ENCODE data around the gene SCIN. TPM values are rescaled to one million over a fixed set of nuclear protein-coding genes. Genes with fewer than 3 reads are reported as not detected.

The SCIN gene
- total RNA-seq, 2 donors from 2014 or later: 76.6 to 95.5 TPM

GRCh38 chr7:12557282-12557681 is 13.2 kb upstream of the SCIN start:
- ATAC-seq (no peak), DNase-seq (no peak)
- intact Hi-C loops (cut with DNase I, micrococcal nuclease): no loop called here

- no peak for DNase-seq
- no peak for ATAC-seq
- intact Hi-C loops (cut with DNase I, micrococcal nuclease): no loop called here
Measured at GRCh38 chr7:12564996-12565764, 5.3 kb upstream of the SCIN start.

- no peak for DNase-seq
- intact Hi-C loops (cut with DNase I, micrococcal nuclease): no loop called here
- no peak for ATAC-seq
Measured at GRCh38 chr7:12565873-12566272, 4.6 kb upstream of the SCIN start.

GRCh38 chr7:12567015-12567414 is 3.5 kb upstream of the SCIN start:
- intact Hi-C loops (cut with DNase I, micrococcal nuclease): no loop called here
- no peak for DNase-seq
- no peak for ATAC-seq

GRCh38 chr7:12569673-12570072 is 847 bp upstream of the SCIN start:
- no peak for ATAC-seq

GRCh38 chr7:12570168-12570533 is 369 bp upstream of the SCIN start:
- intact Hi-C loops (cut with DNase I, micrococcal nuclease): no loop called here
- ATAC-seq (peak; percentile 60), DNase-seq (peak; percentile 37 to 51)

More at GRCh38 chr7:12569673-12570072, 847 bp upstream of the SCIN start:
- DNase-seq: no peak
- intact Hi-C loops (cut with DNase I, micrococcal nuclease): no loop called here

- peak; percentile 38 for ATAC-seq
- intact Hi-C loops (cut with DNase I, micrococcal nuclease): no loop called here
- DNase-seq: peak in 1 of 2 donors; percentile 15
Measured at GRCh38 chr7:12571691-12572090, 1.2 kb downstream of the SCIN start.

- DNase-seq (no peak), ATAC-seq (no peak)
- intact Hi-C loops (cut with DNase I, micrococcal nuclease): no loop called here
Measured at GRCh38 chr7:12572941-12573575, 2.5 kb downstream of the SCIN start.

GRCh38 chr7:12573885-12574284 is 3.4 kb downstream of the SCIN start:
- no peak for ATAC-seq

GRCh38 chr7:12578930-12579640 is 8.6 kb downstream of the SCIN start:
- no peak for ATAC-seq
- DNase-seq: no peak
- intact Hi-C loops (cut with DNase I, micrococcal nuclease): no loop called here

More at GRCh38 chr7:12573885-12574284, 3.4 kb downstream of the SCIN start:
- no peak for DNase-seq
- intact Hi-C loops (cut with DNase I, micrococcal nuclease): no loop called here

GRCh38 chr7:12581897-12582296 is 11.4 kb downstream of the SCIN start:
- no peak for DNase-seq
- intact Hi-C loops (cut with DNase I, micrococcal nuclease): no loop called here
- ATAC-seq: no peak

GRCh38 chr7:12582362-12582761 is 11.8 kb downstream of the SCIN start:
- DNase-seq (no peak), ATAC-seq (peak; percentile 59)
- intact Hi-C loops (cut with DNase I, micrococcal nuclease): no loop called here

GRCh38 chr7:12583176-12583575 is 12.7 kb downstream of the SCIN start:
- no peak for DNase-seq
- ATAC-seq: no peak

GRCh38 chr7:12583922-12584321 is 13.4 kb downstream of the SCIN start:
- DNase-seq: no peak
- intact Hi-C loops (cut with DNase I, micrococcal nuclease): no loop called here
- ATAC-seq: peak; percentile 78

More at GRCh38 chr7:12583176-12583575, 12.7 kb downstream of the SCIN start:
- intact Hi-C loops (cut with DNase I, micrococcal nuclease): no loop called here

- ATAC-seq (peak; percentile 86), DNase-seq (peak in 1 of 2 donors; percentile 30)
- intact Hi-C loops (cut with DNase I, micrococcal nuclease): no loop called here
Measured at GRCh38 chr7:12584930-12585329, 14.4 kb downstream of the SCIN start.

GRCh38 chr7:12586271-12586670 is 15.8 kb downstream of the SCIN start:
- no peak for ATAC-seq

GRCh38 chr7:12588259-12588904 is 17.9 kb downstream of the SCIN start:
- ATAC-seq: no peak
- intact Hi-C loops (cut with DNase I, micrococcal nuclease): no loop called here

More at GRCh38 chr7:12586271-12586670, 15.8 kb downstream of the SCIN start:
- intact Hi-C loops (cut with DNase I, micrococcal nuclease): no loop called here
- DNase-seq: no peak

GRCh38 chr7:12590559-12590958 is 20.0 kb downstream of the SCIN start:
- ATAC-seq (no peak), DNase-seq (no peak)
- intact Hi-C loops (cut with DNase I, micrococcal nuclease): no loop called here

More at GRCh38 chr7:12588259-12588904, 17.9 kb downstream of the SCIN start:
- DNase-seq: no peak

All from left colon (tissue), 2 donors.